Smooth muscle cell (in vitro differentiated cells): ENCODE data around the gene TMEM39A. TPM values are rescaled to one million over a fixed set of nuclear protein-coding genes. Genes with fewer than 3 reads are reported as not detected.

Experiments used
- DNase-seq: peaks from one replicate; lab custom pipeline; 2025; ENCODE audit not compliant: unreplicated experiment; lab: John Stamatoyannopoulos, UW
- H2AFZ ChIP-seq: fragments of 200-600 bp; sonication (generic); 2 replicates; pipeline ENCODE4 v1.6.0; 2016; ENCODE audit warnings: antibody characterized with exemption, low read depth, mild to moderate bottlenecking
- H3F3A ChIP-seq: fragments of 200-600 bp; sonication (generic); 2 replicates; pipeline ENCODE4 v1.6.0; 2017; ENCODE audit warnings: antibody characterized with exemption, low read depth
- H3K27ac ChIP-seq: fragments of 200-600 bp; sonication (generic); 2 replicates; pipeline ENCODE4 v1.5.1; 2016; ENCODE audit warnings: low read depth, mild to moderate bottlenecking
- H3K27me3 ChIP-seq: fragments of 200-600 bp; sonication (generic); 2 replicates; pipeline ENCODE4 v1.6.1; 2016; ENCODE audit warnings: low read depth, mild to moderate bottlenecking
- H3K36me3 ChIP-seq: fragments of 200-600 bp; sonication (generic); 2 replicates; pipeline ENCODE4 v1.5.1; 2016; ENCODE audit warnings: low read depth
- H3K4me1 ChIP-seq: fragments of 200-600 bp; sonication (generic); 2 replicates; pipeline ENCODE4 v1.5.1; 2016; ENCODE audit warnings: low read depth
- H3K4me2 ChIP-seq: fragments of 200-600 bp; sonication (generic); 2 replicates; pipeline ENCODE4 v1.6.0; 2016; ENCODE audit warnings: mild to moderate bottlenecking
- H3K4me3 ChIP-seq: fragments of 200-600 bp; sonication (generic); 2 replicates; pipeline ENCODE4 v1.5.1; 2016; ENCODE audit warnings: mild to moderate bottlenecking
- H3K79me2 ChIP-seq: fragments of 200-600 bp; sonication (generic); 2 replicates; pipeline ENCODE4 v1.6.0; 2016; ENCODE audit warnings: low read depth, mild to moderate bottlenecking
- H3K9ac ChIP-seq: fragments of 200-600 bp; sonication (generic); 2 replicates; pipeline ENCODE4 v1.6.0; 2016; ENCODE audit warnings: low read depth
- H3K9me3 ChIP-seq: fragments of 200-600 bp; sonication (generic); replicated peaks from 2 replicates; pipeline ENCODE4 v1.5.1; 2016; ENCODE audit warnings: low read depth
- H4K20me1 ChIP-seq: fragments of 200-600 bp; sonication (generic); 2 replicates; pipeline ENCODE4 v1.6.0; 2016; ENCODE audit warnings: low read depth
- CTCF ChIP-seq: fragments of 200-600 bp; sonication (generic); IDR thresholded peaks from 2 replicates; pipeline ENCODE4 v1.5.1; 2017; ENCODE audit warnings: borderline replicate concordance, mild to moderate bottlenecking, antibody characterized with exemption; ENCODE audit not compliant: insufficient read depth, poor library complexity, severe bottlenecking
- WGBS: methylation state at CpG from one replicate; pipeline ENCODE4 v1.1.7; 2016; ENCODE audit warnings: low lambda C conversion rate; 5-methylcytosine and 5-hydroxymethylcytosine counted together
- polyA plus RNA-seq: library from polyadenylated mRNA; unstranded; fragments of >200 nt; fragmentation: Nextera tagmentation; extraction: Ambion mirVana; gene quantifications from 2 replicates; pipeline ENCODE4 v1.2.1, GENCODE V29; 2016
- total RNA-seq: library from RNA; depleted of rRNA; stranded (reverse); fragments of >200 nt; gene quantifications from 2 replicates; pipeline ENCODE4 v1.2.3, GENCODE V29; 2014

Gene TMEM39A
- total and polyA plus RNA-seq, 2 experiments from 2014 or later, result 64.6 to 79.2 TPM

GRCh38 chr3:119468041-119468440 is 4.6 kb upstream of the TMEM39A start:
- Histone ChIP-seq H3F3A (no peaks in the 10 kb centered on the region), H3K27ac (no peak overlapping the region), H3K9ac (no peak overlapping the region), H4K20me1 (no peaks in the 10 kb centered on the region), H3K9me3 (no peaks in the 10 kb centered on the region), H3K27me3 (no peaks in the 10 kb centered on the region), H3K79me2 (peaks cover 8% of the 10 kb centered on the region), H3K4me1 (peaks cover 16% of the 10 kb centered on the region), H3K4me2 (peak overlapping the region; percentile 88), H2AFZ (peak overlapping the region; percentile 96), H3K36me3 (no peaks in the 10 kb centered on the region), H3K4me3 (no peak overlapping the region)
- no peak for TF ChIP-seq CTCF
- DNase-seq, result no peak
- 91% methylated on average over 2 of the region's 2 CpGs for WGBS

- DNase-seq, result no peak
- no peak overlapping the region for H3K4me3 ChIP-seq
- peaks cover 44% of the 10 kb centered on the region for H3K36me3 ChIP-seq
- H3K27me3 ChIP-seq, result no peaks in the 10 kb centered on the region
- no peak overlapping the region for H2AFZ ChIP-seq
- WGBS, result 78% methylated on average over 4 of the region's 4 CpGs
- peaks cover 11% of the 10 kb centered on the region for H3F3A ChIP-seq
- no peak for TF ChIP-seq CTCF
- H3K27ac ChIP-seq, result no peak overlapping the region
- H3K4me1 ChIP-seq, result peaks cover 20% of the 10 kb centered on the region
- no peak overlapping the region for H3K9ac ChIP-seq
- H3K9me3 ChIP-seq, result no peaks in the 10 kb centered on the region
- no peak overlapping the region for H3K4me2 ChIP-seq
- H3K79me2 ChIP-seq, result peaks cover 85% of the 10 kb centered on the region
- peaks cover 99% of the 10 kb centered on the region for H4K20me1 ChIP-seq
These were observed 6.2 kb downstream of the TMEM39A start for GRCh38 chr3:119457246-119457645.

- no peak overlapping the region for H3K4me2 ChIP-seq
- peaks cover 12% of the 10 kb centered on the region for H3K4me1 ChIP-seq
- TF ChIP-seq CTCF, result no peak
- no peaks in the 10 kb centered on the region for H3K9me3 ChIP-seq
- H3K79me2 ChIP-seq, result peaks cover 79% of the 10 kb centered on the region
- H3K36me3 ChIP-seq, result peaks cover 48% of the 10 kb centered on the region
- H3K9ac ChIP-seq, result no peak overlapping the region
- 91% methylated on average over 1 of the region's 1 CpG for WGBS
- DNase-seq, result no peak
- H4K20me1 ChIP-seq, result peaks cover 97% of the 10 kb centered on the region
- H3K27ac ChIP-seq, result no peak overlapping the region
- peaks cover 11% of the 10 kb centered on the region for H3F3A ChIP-seq
- H2AFZ ChIP-seq, result no peak overlapping the region
- H3K4me3 ChIP-seq, result no peak overlapping the region
- H3K27me3 ChIP-seq, result no peaks in the 10 kb centered on the region
These were observed 6.9 kb downstream of the TMEM39A start for GRCh38 chr3:119456469-119456868.

GRCh38 chr3:119453822-119454221 is 9.6 kb downstream of the TMEM39A start:
- H3K4me1 ChIP-seq, result no peaks in the 10 kb centered on the region
- H3K79me2 ChIP-seq, result peaks cover 69% of the 10 kb centered on the region
- peaks cover 55% of the 10 kb centered on the region for H3K36me3 ChIP-seq
- H3K4me3 ChIP-seq, result no peak overlapping the region
- H3K27ac ChIP-seq, result no peak overlapping the region
- H3K27me3 ChIP-seq, result no peaks in the 10 kb centered on the region
- no peaks in the 10 kb centered on the region for H3K9me3 ChIP-seq
- TF ChIP-seq CTCF, result no peak
- DNase-seq, result no peak
- 100% methylated on average over 1 of the region's 1 CpG for WGBS
- H2AFZ ChIP-seq, result no peak overlapping the region
- no peak overlapping the region for H3K9ac ChIP-seq
- no peak overlapping the region for H3K4me2 ChIP-seq
- H3F3A ChIP-seq, result peaks cover 11% of the 10 kb centered on the region
- peaks cover 97% of the 10 kb centered on the region for H4K20me1 ChIP-seq
